K562 (cell line): ENCODE results near the gene SLC25A36. TPM values are rescaled to one million over a fixed set of nuclear protein-coding genes. Genes with fewer than 3 reads are reported as not detected.

Experiments used
- ATAC-seq: fragments of 200-7000 bp; cut with Tn5 transposase; 3 replicates; pipeline ENCODE4 v1.9.1; 2020; ENCODE audit warnings: moderate library complexity
- BruUV-seq: library from RNA; stranded (reverse); fragments of 400-500 nt; replicated peaks from 2 replicates; lab custom pipeline; 2021; lab: Mats Ljungman, UMichigan
- CTCF ChIA-PET: fragments of 300-600 bp; formaldehyde crosslinking; extraction: SDS; loops from one replicate; lab custom pipeline; 2021; ENCODE audit warnings: low intra/inter-chr PET ratio; lab: Yijun Ruan, JAX
- POLR2A ChIA-PET: fragments of 300-600, 350-650 bp; sonication (Branson Sonifier 250); formaldehyde crosslinking; extraction: SDS; loops from one replicate; lab custom pipeline; 2021; ENCODE audit warnings: antibody characterized with exemption, inconsistent platforms; lab: Yijun Ruan, JAX
- DNase-seq, 4 experiments: peaks; one replicate each; pipeline versions ENCODE4 v3.0.0 to v3.0.0-alpha.2; 2011 to 2018; ENCODE audit warnings: low spot score in 3 of 4, mixed read lengths in 3 of 4; ENCODE audit errors: extremely low read depth in 1 of 4
- FAIRE-seq: peaks from 2 replicates; lab custom pipeline; 2011; peaks lifted over from hg19 to GRCh38; lab: Jason Lieb, UNC
- H2AFZ ChIP-seq: 2 replicates; pipeline ENCODE4 v1.6.0; 2011; ENCODE audit warnings: low read depth, low read length, control low read depth, inconsistent platforms
- H3K27ac ChIP-seq: fragments of 200-600 bp; 3 replicates; pipeline ENCODE4 v1.8.0; 2011; ENCODE audit warnings: low read depth, mild to moderate bottlenecking, control low read depth, inconsistent platforms, low read length, moderate library complexity, mixed read lengths; ENCODE audit errors: extremely low read depth
- H3K27me3 ChIP-seq, 2 experiments: fragments of 300-600 bp in 1 of 2; 2 replicates in 1 of 2; 3 replicates in 1 of 2; pipeline versions ENCODE4 v1.6.0 to v1.8.0; 2011; ENCODE audit warnings: inconsistent platforms in 2 of 2, low read length in 2 of 2, mild to moderate bottlenecking in 1 of 2, mixed read lengths in 1 of 2, moderate library complexity in 1 of 2; ENCODE audit not compliant: control insufficient read depth in 2 of 2, insufficient read depth in 2 of 2
- H3K36me3 ChIP-seq: fragments of 300-600 bp; 3 replicates; pipeline ENCODE4 v1.8.0; 2011; ENCODE audit warnings: mild to moderate bottlenecking, low read length, inconsistent platforms; ENCODE audit not compliant: control insufficient read depth, insufficient read depth
- H3K4me1 ChIP-seq, 2 experiments: fragments of 200-600 bp in 1 of 2; replicated peaks in 1 of 2; 2 replicates in 1 of 2; 3 replicates in 1 of 2; pipeline versions ENCODE4 v1.5.1 to v1.8.0; 2011; ENCODE audit warnings: inconsistent platforms in 2 of 2, low read length in 2 of 2, mild to moderate bottlenecking in 1 of 2, mixed read lengths in 1 of 2, moderate library complexity in 1 of 2; ENCODE audit not compliant: control insufficient read depth in 2 of 2, insufficient read depth in 2 of 2
- H3K4me2 ChIP-seq: 2 replicates; pipeline ENCODE4 v1.6.1; 2011; ENCODE audit warnings: low read length, control low read depth, inconsistent platforms, mixed read lengths; ENCODE audit not compliant: insufficient read depth
- H3K4me3 ChIP-seq: fragments of 200-600 bp; sonication (generic), shearing (Covaris generic); 2 replicates; pipeline ENCODE4 v1.5.1; 2016; ENCODE audit warnings: control low read depth, inconsistent platforms
- H3K79me2 ChIP-seq: fragments of 200-600 bp; 3 replicates; pipeline ENCODE4 v1.8.0; 2011; ENCODE audit warnings: low read length, inconsistent platforms; ENCODE audit not compliant: control insufficient read depth, insufficient read depth
- H3K9ac ChIP-seq, 2 experiments: 2 replicates each; pipeline versions ENCODE4 v1.6.0 to v1.6.1; 2011; ENCODE audit warnings: low read depth in 2 of 2, low read length in 2 of 2, control low read depth in 1 of 2, inconsistent platforms in 1 of 2, mild to moderate bottlenecking in 1 of 2, mixed read lengths in 1 of 2; ENCODE audit not compliant: insufficient read depth in 1 of 2
- H3K9me1 ChIP-seq: one replicate; pipeline ENCODE4 v1.6.0; 2011; ENCODE audit warnings: inconsistent platforms, mild to moderate bottlenecking, low read length, moderate library complexity; ENCODE audit not compliant: control insufficient read depth, insufficient read depth
- H3K9me3 ChIP-seq: replicated peaks from 2 replicates; pipeline ENCODE4 v1.5.1; 2011; ENCODE audit warnings: low read depth, low read length, inconsistent platforms; ENCODE audit not compliant: control insufficient read depth, insufficient read depth
- H4K20me1 ChIP-seq: replicated peaks from 2 replicates; pipeline ENCODE4 v1.6.1; 2011; ENCODE audit warnings: low read length, inconsistent platforms, mixed read lengths; ENCODE audit not compliant: control insufficient read depth, insufficient read depth
- GATA2 ChIP-seq: sonication (generic); formaldehyde crosslinking; IDR thresholded peaks from 2 replicates; pipeline ENCODE4 v1.4.0; 2020; ENCODE audit warnings: mild to moderate bottlenecking, missing genetic modification reagents
- SPI1 ChIP-seq: IDR thresholded peaks from 2 replicates; pipeline ENCODE4 v1.6.1; 2011; ENCODE audit warnings: low read depth, low read length, control low read depth, borderline replicate concordance
- TARDBP ChIP-seq: fragments of 450-650 bp; IDR thresholded peaks from 2 replicates; pipeline ENCODE4 v1.6.1; 2016
- WGBS: fragments of 100-300 bp; shearing (Covaris generic); methylation state at CpG from one replicate; pipeline ENCODE4 v1.1.6; 2016; ENCODE audit warnings: low coverage, mixed read lengths; ENCODE audit not compliant: insufficient coverage; ENCODE audit errors: missing lambda C conversion rate; 5-methylcytosine and 5-hydroxymethylcytosine counted together
- in situ Hi-C: fragments of 300-500 bp; cut with MboI; formaldehyde crosslinking; loops from 4 replicates; pipeline ENCODE4 v1.15.0; 2018; ENCODE audit warnings: inconsistent platforms, mixed read lengths
- intact Hi-C: fragments of 100-400 bp; cut with micrococcal nuclease; formaldehyde crosslinking; loops from 2 replicates; pipeline ENCODE4 v1.14.2; 2022
- polyA plus RNA-seq, 8 experiments: library from polyadenylated mRNA; depleted of rRNA in 4 of 8; stranded (reverse) in 5 of 8; unstranded in 3 of 8; fragments of >200 nt; fragmentation: Nextera tagmentation in 2 of 8; fragmentation: Illumina TruSeq in 1 of 8; extraction: Ambion mirVana in 2 of 8; extraction: Trizol in 1 of 8; gene quantifications; 2 replicates each; pipeline versions ENCODE4 v1.2.1 to v1.2.3, GENCODE V29; 2011 to 2014; ENCODE audit warnings: inconsistent platforms in 1 of 8, missing spikeins in 1 of 8
- total RNA-seq, 7 experiments: library from RNA; depleted of rRNA in 6 of 7; stranded (reverse); fragments of >200 nt in 6 of 7; fragmentation: Illumina TruSeq in 2 of 7; extraction: Trizol in 2 of 7; gene quantifications; 2 replicates each; pipeline versions ENCODE4 v1.2.1 to v1.2.3, GENCODE V29; 2011 to 2021; ENCODE audit warnings: low replicate concordance in 1 of 7
- TF ChIP-seq, protein P1 (sequence below): fragments of 450-650 bp; formaldehyde crosslinking; IDR thresholded peaks from 2 replicates; pipeline ENCODE4 v1.4.0; 2020; ENCODE audit warnings: mild to moderate bottlenecking, moderate library complexity
- TF ChIP-seq, protein P2 (sequence below): fragments of 250-450 bp; sonication (Bioruptor Pico); IDR thresholded peaks from 2 replicates; pipeline ENCODE4 v1.5.0; 2021; ENCODE audit warnings: mild to moderate bottlenecking, moderate library complexity
- TF ChIP-seq, protein P3 (sequence below), 2 experiments: fragments of 450-650 bp; formaldehyde crosslinking in 1 of 2; IDR thresholded peaks; 2 replicates each; pipeline versions ENCODE4 v1.4.0 to v1.6.1; 2014 to 2020; ENCODE audit warnings: mild to moderate bottlenecking in 2 of 2, borderline replicate concordance in 1 of 2, low read depth in 1 of 2

The SLC25A36 gene
- total and polyA plus RNA-seq, 9 of the 15 experiments (the other 6 are each of a cell fraction or from before 2014, with no cell fraction given) = 12.0 to 95.3 (median 43.3) TPM

DNA sequence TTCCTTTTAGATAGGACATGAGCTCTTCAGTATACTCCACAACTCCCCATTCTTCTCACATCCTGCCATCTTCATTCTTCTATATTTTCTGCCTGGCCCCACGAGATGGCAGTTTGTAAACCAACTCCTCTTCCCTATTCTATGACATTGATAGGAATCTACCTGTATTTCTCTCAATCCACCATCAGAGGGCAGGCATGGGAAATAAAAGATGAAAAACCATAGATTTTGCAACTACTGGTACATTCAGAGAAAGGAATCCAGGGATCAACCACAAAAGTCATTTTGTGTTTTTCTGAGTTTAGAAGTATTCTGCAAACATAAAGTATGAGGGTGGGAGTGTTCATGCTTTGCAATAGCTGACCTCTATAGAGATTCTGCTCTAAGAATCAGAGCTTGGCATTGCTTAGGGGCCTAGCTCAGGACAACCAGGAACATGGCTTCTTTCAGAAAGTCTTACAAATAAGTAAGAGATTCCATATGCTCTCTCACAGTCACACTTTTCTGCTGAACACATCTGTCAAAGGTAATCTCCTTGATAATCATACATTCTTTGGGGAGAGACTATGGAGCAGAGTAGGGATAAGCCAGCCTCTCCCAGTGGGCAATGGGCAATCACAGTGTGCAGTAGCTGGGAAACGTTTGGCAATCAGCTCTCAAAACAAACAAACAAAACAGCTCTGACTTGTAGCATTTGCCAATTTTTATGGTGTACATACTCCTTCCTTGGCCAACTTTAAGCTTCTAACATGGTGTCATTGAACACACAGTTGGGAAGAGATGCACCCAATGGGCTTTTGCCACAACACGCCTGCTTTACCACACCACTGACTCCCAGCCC is 43.1 kb upstream of the SLC25A36 start:
- peak; percentile 68 for FAIRE-seq
- Histone ChIP-seq H3K27ac (no peak overlapping the region), H3K4me1 (no peaks in the 10 kb centered on the region), H2AFZ (no peak overlapping the region), H3K36me3 (no peaks in the 10 kb centered on the region), H3K79me2 (no peaks in the 10 kb centered on the region), H4K20me1 (no peaks in the 10 kb centered on the region), H3K9ac (no peak overlapping the region), H3K4me3 (no peak overlapping the region), H3K9me3 (no peaks in the 10 kb centered on the region), H3K4me2 (no peak overlapping the region), H3K27me3 (no peaks in the 10 kb centered on the region; a peak in 1 of 5 replicates), H3K9me1 (no peaks in the 10 kb centered on the region)
- POLR2A ChIA-PET = interaction anchor here (0.5 to 0.6 kb wide), 2 partner anchors 10 to 1183 kb away, joined by 3 read pairs; no protein-coding TSS in a partner anchor
- no TSS peak for BruUV-seq
- CTCF ChIA-PET = interaction anchor here (1.0 to 1.8 kb wide), 3 partner anchors 11 to 293 kb away, joined by 5 to 19 read pairs (median 8); no protein-coding TSS in a partner anchor
- peak; percentile 23 to 48 (median 38) for DNase-seq
- 0% methylated on average over 3 of the region's 3 CpGs for WGBS
- in situ Hi-C loops = no loop called here
- peak; percentile 72 for ATAC-seq
- intact Hi-C loops = loop anchor here (2.0 to 5.0 kb wide), 2 partner anchors 74 to 209 kb away; no protein-coding TSS in a partner anchor
- TF ChIP-seq TARDBP (no peak), GATA2 (CRISPR knock-in tag) (peak; percentile 45; the same call in 1 of the 2 replicates), SPI1 (0 out of 2 replicates have a peak, but pooled peaks have one; percentile 25)
- TF ChIP-seq, protein P1, sequence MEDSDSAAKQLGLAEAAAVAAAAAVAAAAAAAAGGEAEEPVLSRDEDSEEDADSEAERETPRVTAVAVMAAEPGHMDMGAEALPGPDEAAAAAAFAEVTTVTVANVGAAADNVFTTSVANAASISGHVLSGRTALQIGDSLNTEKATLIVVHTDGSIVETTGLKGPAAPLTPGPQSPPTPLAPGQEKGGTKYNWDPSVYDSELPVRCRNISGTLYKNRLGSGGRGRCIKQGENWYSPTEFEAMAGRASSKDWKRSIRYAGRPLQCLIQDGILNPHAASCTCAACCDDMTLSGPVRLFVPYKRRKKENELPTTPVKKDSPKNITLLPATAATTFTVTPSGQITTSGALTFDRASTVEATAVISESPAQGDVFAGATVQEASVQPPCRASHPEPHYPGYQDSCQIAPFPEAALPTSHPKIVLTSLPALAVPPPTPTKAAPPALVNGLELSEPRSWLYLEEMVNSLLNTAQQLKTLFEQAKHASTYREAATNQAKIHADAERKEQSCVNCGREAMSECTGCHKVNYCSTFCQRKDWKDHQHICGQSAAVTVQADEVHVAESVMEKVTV (CRISPR knock-in tag) = peak; percentile 48; the same call in 1 of the 2 replicates
- TF ChIP-seq, protein P2, sequence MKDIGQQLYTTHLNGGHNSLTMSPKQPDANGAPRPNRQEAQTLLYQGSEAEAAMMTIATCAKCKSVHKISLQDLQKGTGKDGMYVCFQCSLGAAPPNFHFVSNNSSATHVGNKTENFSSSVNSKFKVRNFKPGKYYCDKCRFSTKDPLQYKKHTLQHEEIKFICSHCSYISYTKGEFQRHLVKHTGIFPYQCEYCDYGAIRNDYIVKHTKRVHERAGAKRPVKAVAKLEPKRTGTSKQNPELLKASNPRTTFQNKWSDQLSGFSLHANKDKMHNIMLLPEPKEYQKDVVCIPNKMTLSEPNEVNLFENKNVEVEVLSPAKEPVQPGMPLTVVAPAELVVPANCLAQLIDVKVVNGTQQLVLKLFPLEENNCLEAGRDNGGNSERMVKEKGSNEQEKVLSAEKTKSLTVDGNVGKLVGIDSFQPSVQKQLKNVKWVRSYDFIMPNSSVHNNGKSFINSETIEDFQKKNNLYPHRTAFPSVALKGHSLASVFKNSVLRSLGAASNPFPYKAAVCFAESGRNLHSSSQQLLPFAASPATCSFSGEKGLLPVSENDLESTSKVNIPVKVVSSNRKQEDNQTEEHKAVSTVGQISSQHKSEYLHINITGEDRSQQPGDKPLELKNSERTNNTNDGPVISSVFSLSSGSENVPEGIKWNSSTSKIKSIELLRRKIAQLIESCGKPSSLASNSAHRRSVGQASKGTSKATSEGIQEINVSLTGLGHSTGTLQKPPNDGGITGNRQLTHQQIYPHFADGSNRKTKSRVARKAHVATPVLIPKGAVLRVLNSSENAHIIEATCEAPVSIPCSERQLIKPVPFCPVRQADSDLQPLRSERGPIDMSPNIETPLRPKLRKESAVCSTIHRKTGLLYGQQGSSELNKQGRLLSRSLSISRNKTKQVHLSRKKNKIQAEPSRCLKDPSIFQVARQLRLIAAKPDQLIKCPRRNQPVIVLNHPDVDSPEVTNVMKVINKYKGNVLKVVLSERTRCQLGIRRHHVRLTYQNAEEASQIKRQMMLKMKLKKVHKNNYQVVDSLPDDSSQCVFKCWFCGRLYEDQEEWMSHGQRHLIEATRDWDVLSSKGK (CRISPR knock-in tag) = no peak
- TF ChIP-seq, protein P3, sequence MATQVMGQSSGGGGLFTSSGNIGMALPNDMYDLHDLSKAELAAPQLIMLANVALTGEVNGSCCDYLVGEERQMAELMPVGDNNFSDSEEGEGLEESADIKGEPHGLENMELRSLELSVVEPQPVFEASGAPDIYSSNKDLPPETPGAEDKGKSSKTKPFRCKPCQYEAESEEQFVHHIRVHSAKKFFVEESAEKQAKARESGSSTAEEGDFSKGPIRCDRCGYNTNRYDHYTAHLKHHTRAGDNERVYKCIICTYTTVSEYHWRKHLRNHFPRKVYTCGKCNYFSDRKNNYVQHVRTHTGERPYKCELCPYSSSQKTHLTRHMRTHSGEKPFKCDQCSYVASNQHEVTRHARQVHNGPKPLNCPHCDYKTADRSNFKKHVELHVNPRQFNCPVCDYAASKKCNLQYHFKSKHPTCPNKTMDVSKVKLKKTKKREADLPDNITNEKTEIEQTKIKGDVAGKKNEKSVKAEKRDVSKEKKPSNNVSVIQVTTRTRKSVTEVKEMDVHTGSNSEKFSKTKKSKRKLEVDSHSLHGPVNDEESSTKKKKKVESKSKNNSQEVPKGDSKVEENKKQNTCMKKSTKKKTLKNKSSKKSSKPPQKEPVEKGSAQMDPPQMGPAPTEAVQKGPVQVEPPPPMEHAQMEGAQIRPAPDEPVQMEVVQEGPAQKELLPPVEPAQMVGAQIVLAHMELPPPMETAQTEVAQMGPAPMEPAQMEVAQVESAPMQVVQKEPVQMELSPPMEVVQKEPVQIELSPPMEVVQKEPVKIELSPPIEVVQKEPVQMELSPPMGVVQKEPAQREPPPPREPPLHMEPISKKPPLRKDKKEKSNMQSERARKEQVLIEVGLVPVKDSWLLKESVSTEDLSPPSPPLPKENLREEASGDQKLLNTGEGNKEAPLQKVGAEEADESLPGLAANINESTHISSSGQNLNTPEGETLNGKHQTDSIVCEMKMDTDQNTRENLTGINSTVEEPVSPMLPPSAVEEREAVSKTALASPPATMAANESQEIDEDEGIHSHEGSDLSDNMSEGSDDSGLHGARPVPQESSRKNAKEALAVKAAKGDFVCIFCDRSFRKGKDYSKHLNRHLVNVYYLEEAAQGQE (IDR thresholded peaks at IDR 0.05; ENCODE audit: borderline replicate concordance) = peak; percentile 42; the same call in 1 of the 2 replicates
- TF ChIP-seq, protein P3 (CRISPR knock-in tag; IDR thresholded peaks at IDR 0.05; ENCODE audit: low read depth) = no peak
